DOHH2 (cell line): ENCODE results near the gene INO80E.

ENCODE experiments used
- EZH2phosphoT487 ChIP-seq: fragments of 200-600 bp; sonication (generic); IDR thresholded peaks from 2 replicates; pipeline ENCODE4 v1.6.1; 2017; ENCODE audit warnings: borderline replicate concordance, mild to moderate bottlenecking, antibody characterized with exemption, low read length, moderate library complexity, mixed read lengths
- TF ChIP-seq, protein P1 (sequence below): fragments of 200-600 bp; sonication (generic); IDR thresholded peaks from one replicate; pipeline ENCODE4 v1.5.1; 2014; ENCODE audit warnings: antibody characterized with exemption, mild to moderate bottlenecking, low read depth, low read length; ENCODE audit not compliant: poor library complexity, severe bottlenecking

DNA sequence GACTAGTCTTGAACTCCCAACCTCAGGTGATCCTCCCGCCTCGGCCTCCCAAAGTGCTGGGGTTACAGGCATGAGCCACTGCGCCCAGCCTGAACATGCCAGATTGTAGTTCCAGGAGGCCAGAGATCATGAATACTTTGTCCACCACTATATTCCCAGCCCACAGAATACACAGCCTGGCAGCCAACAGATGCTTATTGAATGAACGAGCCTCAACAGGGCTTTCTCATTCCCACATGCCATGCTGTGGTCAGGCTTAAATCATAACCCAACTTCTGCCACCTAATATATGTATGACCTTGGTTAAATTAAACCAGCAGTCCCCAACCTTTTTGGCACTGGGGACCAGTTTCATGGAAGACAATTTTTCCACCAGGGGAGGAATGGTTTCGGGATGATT is 37.3 kb upstream of the INO80E start:
- TF ChIP-seq, protein P1, sequence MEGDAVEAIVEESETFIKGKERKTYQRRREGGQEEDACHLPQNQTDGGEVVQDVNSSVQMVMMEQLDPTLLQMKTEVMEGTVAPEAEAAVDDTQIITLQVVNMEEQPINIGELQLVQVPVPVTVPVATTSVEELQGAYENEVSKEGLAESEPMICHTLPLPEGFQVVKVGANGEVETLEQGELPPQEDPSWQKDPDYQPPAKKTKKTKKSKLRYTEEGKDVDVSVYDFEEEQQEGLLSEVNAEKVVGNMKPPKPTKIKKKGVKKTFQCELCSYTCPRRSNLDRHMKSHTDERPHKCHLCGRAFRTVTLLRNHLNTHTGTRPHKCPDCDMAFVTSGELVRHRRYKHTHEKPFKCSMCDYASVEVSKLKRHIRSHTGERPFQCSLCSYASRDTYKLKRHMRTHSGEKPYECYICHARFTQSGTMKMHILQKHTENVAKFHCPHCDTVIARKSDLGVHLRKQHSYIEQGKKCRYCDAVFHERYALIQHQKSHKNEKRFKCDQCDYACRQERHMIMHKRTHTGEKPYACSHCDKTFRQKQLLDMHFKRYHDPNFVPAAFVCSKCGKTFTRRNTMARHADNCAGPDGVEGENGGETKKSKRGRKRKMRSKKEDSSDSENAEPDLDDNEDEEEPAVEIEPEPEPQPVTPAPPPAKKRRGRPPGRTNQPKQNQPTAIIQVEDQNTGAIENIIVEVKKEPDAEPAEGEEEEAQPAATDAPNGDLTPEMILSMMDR: no peak
- no peak for TF ChIP-seq EZH2phosphoT487
